ENCODE results near the gene CRMP1. TPM values are rescaled to one million over a fixed set of nuclear protein-coding genes. Genes with fewer than 3 reads are reported as not detected.

The CRMP1 gene
- total RNA-seq, 2 donors from 2014 or later = 1.8 TPM; not detected in 1

DNA sequence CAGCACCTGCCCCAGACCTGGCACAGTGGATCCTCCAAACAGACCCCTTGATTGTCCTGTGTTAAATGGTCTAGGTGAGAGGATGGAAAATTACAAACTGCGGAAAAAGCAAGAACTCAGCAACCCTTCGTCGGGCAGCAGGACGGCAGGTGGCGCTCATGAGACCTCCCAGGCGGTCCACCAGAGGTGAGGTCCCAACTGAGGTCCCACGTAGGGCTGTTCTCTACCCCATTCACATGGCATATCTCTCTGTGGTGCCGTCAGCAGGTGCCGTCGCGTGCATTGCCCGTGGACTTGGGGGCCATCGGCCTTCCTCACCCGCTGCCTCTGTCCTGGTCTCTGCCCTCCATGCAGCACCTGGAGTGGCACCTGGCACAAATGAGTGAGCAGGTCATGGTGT, 88.2 kb downstream of the CRMP1 start:
- Histone ChIP-seq H3K27me3 (replicated peaks; ENCODE audit: insufficient read depth) (no peaks in the 10 kb centered on the region), H3K27ac (no peak overlapping the region), H3K4me1 (ENCODE audit: control insufficient read depth in 1 of 2, low read depth in 2 of 2) (no peaks in the 10 kb centered on the region), H3K4me3 (no peak overlapping the region), H3K36me3 (peaks cover 47% of the 10 kb centered on the region), H3K9me3 (no peaks in the 10 kb centered on the region)
- ATAC-seq (ENCODE audit: insufficient number of reproducible peaks, low FRiP score, low read depth) (no peak), DNase-seq (ENCODE audit: low spot score) (no peak)
- TF ChIP-seq, protein P1, sequence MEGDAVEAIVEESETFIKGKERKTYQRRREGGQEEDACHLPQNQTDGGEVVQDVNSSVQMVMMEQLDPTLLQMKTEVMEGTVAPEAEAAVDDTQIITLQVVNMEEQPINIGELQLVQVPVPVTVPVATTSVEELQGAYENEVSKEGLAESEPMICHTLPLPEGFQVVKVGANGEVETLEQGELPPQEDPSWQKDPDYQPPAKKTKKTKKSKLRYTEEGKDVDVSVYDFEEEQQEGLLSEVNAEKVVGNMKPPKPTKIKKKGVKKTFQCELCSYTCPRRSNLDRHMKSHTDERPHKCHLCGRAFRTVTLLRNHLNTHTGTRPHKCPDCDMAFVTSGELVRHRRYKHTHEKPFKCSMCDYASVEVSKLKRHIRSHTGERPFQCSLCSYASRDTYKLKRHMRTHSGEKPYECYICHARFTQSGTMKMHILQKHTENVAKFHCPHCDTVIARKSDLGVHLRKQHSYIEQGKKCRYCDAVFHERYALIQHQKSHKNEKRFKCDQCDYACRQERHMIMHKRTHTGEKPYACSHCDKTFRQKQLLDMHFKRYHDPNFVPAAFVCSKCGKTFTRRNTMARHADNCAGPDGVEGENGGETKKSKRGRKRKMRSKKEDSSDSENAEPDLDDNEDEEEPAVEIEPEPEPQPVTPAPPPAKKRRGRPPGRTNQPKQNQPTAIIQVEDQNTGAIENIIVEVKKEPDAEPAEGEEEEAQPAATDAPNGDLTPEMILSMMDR (IDR thresholded peaks at IDR 0.05) = no peak

DNA sequence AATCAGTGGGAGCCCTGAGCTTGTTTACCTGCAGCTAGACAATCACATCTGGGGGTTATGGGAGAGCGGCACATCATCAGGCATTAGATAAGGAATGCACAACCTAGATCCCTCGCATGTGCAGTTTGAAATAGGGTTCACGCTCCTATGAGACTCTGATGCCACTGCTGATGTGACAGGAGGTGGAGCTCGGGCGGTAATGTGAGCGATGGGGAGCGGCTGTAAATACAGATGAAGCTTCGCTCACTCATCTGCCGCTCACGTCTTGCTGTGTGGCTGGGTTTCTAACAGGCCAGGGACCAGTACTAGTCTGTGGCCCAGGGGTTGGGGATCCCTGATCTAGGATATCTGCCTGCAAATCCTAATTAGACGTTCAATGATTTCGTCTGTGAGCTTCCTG, 90.3 kb downstream of the CRMP1 start:
- DNase-seq (ENCODE audit: low spot score) (no peak), ATAC-seq (ENCODE audit: insufficient number of reproducible peaks, low FRiP score, low read depth) (no peak)
- H3K9me3 ChIP-seq = no peaks in the 10 kb centered on the region
- peaks cover 49% of the 10 kb centered on the region for H3K36me3 ChIP-seq
- no peaks in the 10 kb centered on the region for H3K4me1 ChIP-seq (ENCODE audit: control insufficient read depth in 1 of 2, low read depth in 2 of 2)
- TF ChIP-seq, protein P1 (IDR thresholded peaks at IDR 0.05) = no peak
- H3K27me3 ChIP-seq (replicated peaks; ENCODE audit: insufficient read depth) = no peaks in the 10 kb centered on the region
- H3K4me3 ChIP-seq = no peak overlapping the region
- H3K27ac ChIP-seq = no peak overlapping the region

DNA sequence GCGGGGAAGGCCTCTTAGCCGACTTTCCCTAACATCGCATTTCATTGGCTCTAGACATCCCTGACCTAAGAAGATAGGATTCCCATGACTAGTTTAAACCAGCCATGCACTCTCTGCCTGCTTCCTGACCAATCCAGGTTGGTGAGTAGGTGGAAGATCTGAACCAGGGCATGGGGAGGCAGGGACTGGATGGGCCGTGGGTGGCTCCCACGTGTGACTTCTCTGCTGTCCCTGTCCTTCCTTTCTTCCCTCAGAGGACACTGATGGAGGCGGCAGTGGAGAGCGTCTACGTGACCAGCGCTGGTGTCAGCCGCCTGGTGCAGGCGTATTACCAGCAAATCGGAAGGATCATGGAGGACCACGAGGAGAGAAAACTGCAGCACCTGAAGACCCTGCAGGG, 91.2 kb downstream of the CRMP1 start:
- Histone ChIP-seq H3K27ac (no peak overlapping the region), H3K9me3 (no peaks in the 10 kb centered on the region), H3K4me1 (ENCODE audit: control insufficient read depth in 1 of 2, low read depth in 2 of 2) (no peaks in the 10 kb centered on the region), H3K36me3 (peaks cover 58% of the 10 kb centered on the region), H3K4me3 (no peak overlapping the region), H3K27me3 (replicated peaks; ENCODE audit: insufficient read depth) (no peaks in the 10 kb centered on the region)
- TF ChIP-seq, protein P1 (IDR thresholded peaks at IDR 0.05) = no peak
- no peak for DNase-seq (ENCODE audit: low spot score)
- ATAC-seq (ENCODE audit: insufficient number of reproducible peaks, low FRiP score, low read depth) = no peak

DNA sequence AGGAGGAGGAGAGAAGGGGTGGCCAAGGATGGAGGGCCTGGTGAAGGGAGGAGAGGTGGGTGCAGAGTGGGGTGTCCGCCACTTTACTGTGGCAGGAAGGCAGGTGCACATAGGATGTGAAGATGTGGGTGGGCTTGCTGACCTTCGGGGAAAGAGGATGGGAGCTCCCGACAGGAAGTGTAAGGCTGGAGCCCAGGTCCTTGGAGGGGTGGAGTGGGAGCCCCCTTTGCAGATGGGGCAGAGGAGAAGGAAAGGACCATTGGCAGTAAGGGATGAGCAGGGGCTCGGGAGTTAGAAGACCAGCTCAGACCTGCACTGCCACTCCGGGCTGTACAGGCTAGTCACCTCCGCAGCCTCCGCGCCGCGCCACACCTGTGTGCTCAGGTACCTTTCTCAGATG, 92.4 kb downstream of the CRMP1 start:
- H3K27me3 ChIP-seq (replicated peaks; ENCODE audit: insufficient read depth) = no peaks in the 10 kb centered on the region
- TF ChIP-seq, protein P1 (IDR thresholded peaks at IDR 0.05) = no peak
- DNase-seq (ENCODE audit: low spot score) (no peak), ATAC-seq (ENCODE audit: insufficient number of reproducible peaks, low FRiP score, low read depth) (no peak)
- H3K9me3 ChIP-seq = no peaks in the 10 kb centered on the region
- no peaks in the 10 kb centered on the region for H3K4me1 ChIP-seq (ENCODE audit: control insufficient read depth in 1 of 2, low read depth in 2 of 2)
- peaks cover 65% of the 10 kb centered on the region for H3K36me3 ChIP-seq
- H3K4me3 ChIP-seq = no peak overlapping the region
- no peak overlapping the region for H3K27ac ChIP-seq

DNA sequence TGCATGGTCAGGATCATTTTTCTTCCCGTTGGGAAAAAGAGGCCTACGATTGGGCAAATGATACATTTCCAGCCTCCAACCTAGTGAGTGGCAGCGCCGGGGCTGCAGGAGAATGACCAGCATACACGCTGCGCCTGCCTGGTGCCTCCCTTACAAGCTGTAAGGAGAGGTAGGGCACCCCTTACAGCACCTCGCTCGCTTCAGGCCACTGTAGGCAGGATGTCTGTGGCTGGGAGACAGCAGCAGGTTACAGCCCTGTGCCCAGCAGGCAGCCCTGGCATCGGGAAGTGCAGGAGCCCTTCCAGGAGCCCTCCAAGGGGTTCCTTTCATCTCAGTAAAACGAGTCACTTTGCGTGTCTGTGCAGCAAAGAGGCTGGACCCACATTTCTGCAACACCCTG, 93.5 kb downstream of the CRMP1 start:
- Histone ChIP-seq H3K4me1 (ENCODE audit: control insufficient read depth in 1 of 2, low read depth in 2 of 2) (no peaks in the 10 kb centered on the region), H3K27me3 (replicated peaks; ENCODE audit: insufficient read depth) (no peaks in the 10 kb centered on the region), H3K9me3 (no peaks in the 10 kb centered on the region), H3K27ac (no peak overlapping the region), H3K4me3 (no peak overlapping the region), H3K36me3 (peaks cover 61% of the 10 kb centered on the region)
- ATAC-seq (ENCODE audit: insufficient number of reproducible peaks, low FRiP score, low read depth) (no peak), DNase-seq (ENCODE audit: low spot score) (no peak)
- TF ChIP-seq, protein P1 (IDR thresholded peaks at IDR 0.05) = no peak

Data from thoracic aorta (tissue), 2 donors.